Upper lobe of left lung (tissue), 6 donors: ENCODE results near the gene NFU1. TPM values are rescaled to one million over a fixed set of nuclear protein-coding genes. Genes with fewer than 3 reads are reported as not detected.

ENCODE experiments used
- ATAC-seq, 2 donors: fragments of 200-7000 bp; cut with Tn5 transposase; one replicate each; pipeline ENCODE4 v1.9.1; 2022; ENCODE audit warnings: mild to moderate bottlenecking in 2 of 2, moderate library complexity in 2 of 2; ENCODE audit not compliant: low FRiP score in 2 of 2
- DNase-seq, 2 donors: peaks; one replicate each; pipeline ENCODE4 v3.0.0-alpha.2; 2019 to 2020
- H3K27ac ChIP-seq, 4 donors: fragments of 200-600 bp; sonication (generic); one replicate each; pipeline ENCODE4 v1.5.1; 2016 to 2019
- H3K27me3 ChIP-seq, 4 donors: fragments of 200-600 bp; sonication (generic); one replicate each; pipeline ENCODE4 v1.5.1; 2017 to 2019
- H3K36me3 ChIP-seq, 4 donors: fragments of 200-600 bp; sonication (generic); one replicate each; pipeline ENCODE4 v1.5.1; 2016 to 2019
- H3K4me1 ChIP-seq, 4 donors: fragments of 200-600 bp; sonication (generic); one replicate each; pipeline ENCODE4 v1.5.1; 2018 to 2019
- H3K4me3 ChIP-seq, 4 donors: fragments of 200-600 bp; sonication (generic); one replicate each; pipeline ENCODE4 v1.5.1; 2017 to 2019; ENCODE audit warnings: mild to moderate bottlenecking in 2 of 4, moderate library complexity in 1 of 4
- H3K9me3 ChIP-seq, 4 donors: fragments of 200-600 bp; sonication (generic); one replicate each; pipeline ENCODE4 v1.5.1; 2018 to 2019
- CTCF ChIP-seq, 6 experiments: fragments of 450-650 bp in 4 of 6; fragments of 200-600 bp in 2 of 6; sonication (generic) in 2 of 6; IDR thresholded peaks; one replicate each; pipeline ENCODE4 v1.5.1; 2016 to 2019; ENCODE audit warnings: antibody characterized with exemption in 6 of 6
- EP300 ChIP-seq, 4 donors: sonication (generic); formaldehyde crosslinking; IDR thresholded peaks; one replicate each; pipeline ENCODE4 v1.5.1; 2017; ENCODE audit warnings: antibody characterized with exemption in 4 of 4, control low read depth in 2 of 4
- POLR2A ChIP-seq, 4 donors: fragments of 450-650 bp; IDR thresholded peaks; one replicate each; pipeline ENCODE4 v1.5.1; 2016 to 2017; ENCODE audit warnings: antibody characterized with exemption in 4 of 4, mild to moderate bottlenecking in 2 of 4
- POLR2AphosphoS5 ChIP-seq, 2 donors: sonication (generic); formaldehyde crosslinking; IDR thresholded peaks; one replicate each; pipeline ENCODE4 v1.5.1; 2017; ENCODE audit warnings: antibody characterized with exemption in 2 of 2
- WGBS, 2 donors: methylation state at CpG; one replicate each; pipeline ENCODE4 v1.1.5; 2017 to 2018; 5-methylcytosine and 5-hydroxymethylcytosine counted together
- total RNA-seq, 6 donors: library from RNA; depleted of rRNA in 4 of 6; stranded (reverse); fragments of >200 nt in 4 of 6; gene quantifications; one replicate each; pipeline versions ENCODE4 v1.1.0 to v1.2.1, GENCODE V29; 2016 to 2021
- donor health status: DM: no; HTN: no; CAD: no; lungs with moderate emphysema.
- donor health status: DM: no; HTN: yes; CAD: no; lungs with severe emphysema.

NFU1 gene
- total RNA-seq, 6 donors from 2014 or later, result 23.0 to 49.8 (median 38.6) TPM

DNA sequence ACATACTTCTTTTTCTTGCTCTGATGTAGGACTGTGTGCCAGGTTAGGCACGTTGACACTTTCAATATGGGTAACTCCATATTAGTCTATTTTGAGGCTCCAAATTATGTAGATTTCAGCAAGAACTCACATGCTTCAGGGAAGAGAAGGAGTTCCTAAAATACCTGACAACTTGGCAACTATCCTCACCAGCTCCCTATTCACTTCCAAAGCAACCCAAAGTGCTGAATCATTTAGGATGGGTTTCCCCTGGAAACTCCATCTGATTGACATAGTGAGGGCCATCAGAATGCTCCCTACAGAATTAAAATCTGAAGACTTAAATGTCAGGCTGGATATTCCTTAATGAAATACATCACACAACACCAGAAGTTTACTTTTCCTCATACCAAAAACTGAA lies 32.5 kb upstream of the NFU1 start:
- Histone ChIP-seq H3K36me3 (peaks cover 4 to 17% (median 11%) of the 10 kb centered on the region in 4 donors), H3K27me3 (no peaks in the 10 kb centered on the region), H3K27ac (no peak overlapping the region), H3K9me3 (no peaks in the 10 kb centered on the region), H3K4me1 (peaks cover 0 to 4% (median 0%) of the 10 kb centered on the region in 4 donors), H3K4me3 (no peak overlapping the region)
- 70 to 91% methylated on average over 1 of the region's 1 CpG for WGBS, 2 donors
- no peak for DNase-seq
- no peak for TF ChIP-seq EP300 (IDR thresholded peaks at IDR 0.05)
- no peak for TF ChIP-seq CTCF (IDR thresholded peaks at IDR 0.05)
- TF ChIP-seq POLR2AphosphoS5 (IDR thresholded peaks at IDR 0.05), result no peak
- no peak for ATAC-seq

GRCh38 chr2:69469375-69469774 lies 32.1 kb upstream of the NFU1 start:
- Histone ChIP-seq H3K4me3 (no peak overlapping the region), H3K36me3 (peaks cover 4 to 17% (median 11%) of the 10 kb centered on the region in 4 donors), H3K27ac (no peak overlapping the region), H3K27me3 (no peaks in the 10 kb centered on the region), H3K4me1 (peaks cover 0 to 4% (median 0%) of the 10 kb centered on the region in 4 donors), H3K9me3 (no peaks in the 10 kb centered on the region)
- no peak for DNase-seq
- WGBS, 2 donors, result 90% methylated on average over 3 of the region's 3 CpGs
- TF ChIP-seq EP300 (IDR thresholded peaks at IDR 0.05) (no peak), POLR2AphosphoS5 (IDR thresholded peaks at IDR 0.05) (no peak), POLR2A (IDR thresholded peaks at IDR 0.05) (no peak), CTCF (IDR thresholded peaks at IDR 0.05) (no peak)
- no peak for ATAC-seq

DNA sequence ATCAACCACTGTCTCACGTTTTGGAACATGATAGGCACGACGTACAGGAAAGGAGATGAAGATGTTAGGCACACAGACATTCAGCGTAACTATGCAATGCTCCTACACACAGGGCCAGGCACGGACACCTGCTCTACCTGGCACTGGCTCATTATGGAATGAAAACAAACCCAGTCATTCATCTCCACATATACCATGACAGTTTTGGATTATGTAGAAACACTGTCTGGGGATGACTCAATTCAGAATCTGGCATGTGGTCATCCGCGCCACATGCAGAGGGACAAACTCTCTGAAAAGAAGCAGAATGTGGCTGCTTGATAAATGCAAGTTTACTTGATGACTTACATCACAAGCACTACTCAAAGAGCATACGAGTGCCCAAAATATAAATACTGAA lies 29.5 kb upstream of the NFU1 start:
- Histone ChIP-seq H3K4me1 (peaks cover 0 to 4% (median 0%) of the 10 kb centered on the region in 4 donors), H3K4me3 (no peak overlapping the region), H3K27ac (no peak overlapping the region), H3K36me3 (peaks cover 4 to 17% (median 11%) of the 10 kb centered on the region in 4 donors), H3K9me3 (no peaks in the 10 kb centered on the region), H3K27me3 (no peaks in the 10 kb centered on the region)
- ATAC-seq, result no peak
- WGBS, 2 donors, result 96 to 97% methylated on average over 8 of the region's 8 CpGs
- no peak for DNase-seq
- TF ChIP-seq EP300 (IDR thresholded peaks at IDR 0.05) (no peak), POLR2AphosphoS5 (IDR thresholded peaks at IDR 0.05) (no peak), POLR2A (IDR thresholded peaks at IDR 0.05) (no peak), CTCF (IDR thresholded peaks at IDR 0.05) (no peak)

DNA sequence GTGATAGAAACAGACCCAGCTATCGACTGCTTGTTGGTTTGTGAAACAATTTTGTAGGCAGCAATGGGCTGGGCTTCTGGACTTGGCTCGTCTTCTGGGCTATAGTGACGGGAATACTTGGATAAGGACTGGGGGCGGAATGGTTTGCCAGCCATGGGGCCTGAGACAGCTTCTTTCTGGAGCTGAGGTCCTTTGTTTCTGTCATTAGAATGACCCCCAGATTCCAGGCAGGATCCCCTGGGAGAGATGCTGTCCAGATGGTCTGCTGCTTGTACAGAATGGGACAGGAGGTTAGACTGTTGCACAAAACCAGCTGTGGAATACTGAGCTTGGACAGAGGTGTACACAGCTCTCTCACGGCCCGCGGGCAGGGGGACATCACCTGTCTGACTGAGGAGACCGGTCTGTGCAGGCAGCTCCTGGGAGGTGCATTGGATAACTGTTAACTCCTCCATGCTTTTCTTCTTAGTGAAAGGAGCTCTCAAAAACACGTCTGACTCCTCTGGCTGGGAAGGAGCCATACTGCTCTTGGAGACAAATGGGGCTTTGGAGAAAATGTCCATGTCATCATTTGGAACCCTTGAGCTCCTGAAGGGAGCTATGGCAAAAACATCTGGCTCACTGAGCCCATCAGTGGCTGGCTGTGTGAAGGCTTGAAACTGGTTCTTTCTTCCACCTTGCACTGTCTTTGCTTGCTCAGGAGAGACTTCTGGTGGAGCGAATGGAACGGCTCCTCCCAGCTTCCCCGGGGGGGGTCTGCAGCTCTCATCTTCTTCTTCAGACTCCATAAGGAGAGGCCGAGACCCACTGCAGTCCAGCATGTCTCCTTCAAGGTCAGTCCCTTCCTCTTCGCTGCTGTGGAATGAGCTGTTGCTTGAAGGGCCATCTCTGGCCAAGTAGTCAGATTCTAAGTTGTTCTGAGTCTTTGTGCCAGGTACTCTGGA lies 28.6 kb upstream of the NFU1 start:
- DNase-seq (peak in 1 of 2 donors; percentile 18), ATAC-seq (peak; percentile 43 to 75)
- peaks cover 0 to 4% (median 0%) of the 10 kb centered on the region in 4 donors for H3K4me1 ChIP-seq
- H3K4me3 ChIP-seq, result no peak overlapping the region
- H3K36me3 ChIP-seq, result peaks cover 4 to 17% (median 11%) of the 10 kb centered on the region in 4 donors
- H3K9me3 ChIP-seq, result no peaks in the 10 kb centered on the region
- no peak for TF ChIP-seq CTCF (IDR thresholded peaks at IDR 0.05)
- no peak for TF ChIP-seq POLR2A (IDR thresholded peaks at IDR 0.05)
- TF ChIP-seq POLR2AphosphoS5 (IDR thresholded peaks at IDR 0.05), result no peak
- TF ChIP-seq EP300 (IDR thresholded peaks at IDR 0.05), result no peak
- H3K27me3 ChIP-seq, result no peaks in the 10 kb centered on the region
- WGBS, 2 donors, result 88 to 93% methylated on average over 11 to 14 of the region's 14 CpGs
- H3K27ac ChIP-seq, result peak overlapping the region in 1 of 4 donors; percentile 14
